Endothelial cell of umbilical vein (primary cell): ENCODE measurements around the gene ANK2. TPM values are rescaled to one million over a fixed set of nuclear protein-coding genes. Genes with fewer than 3 reads are reported as not detected.

Source experiments
- BruUV-seq: library from RNA; stranded (reverse); fragments of 400-500 nt; replicated peaks from 2 replicates; lab custom pipeline; 2021; lab: Mats Ljungman, UMichigan
- CTCF ChIA-PET: fragments of 300-600, 350-600 bp; sonication (Branson Sonifier 250); formaldehyde crosslinking; loops from one replicate; lab custom pipeline; 2021; ENCODE audit warnings: antibody characterized with exemption, inconsistent platforms; lab: Charles Lee
- POLR2A ChIA-PET: fragments of 300-600, 350-600 bp; sonication (Branson Sonifier 250); formaldehyde crosslinking; loops from one replicate; lab custom pipeline; 2021; ENCODE audit warnings: antibody characterized with exemption, inconsistent platforms; lab: Charles Lee
- DNase-seq: peaks from one replicate; pipeline ENCODE4 v3.0.0-alpha.2; 2011; ENCODE audit warnings: low read depth, low spot score
- FAIRE-seq: peaks from 2 replicates; lab custom pipeline; 2011; peaks lifted over from hg19 to GRCh38; lab: Jason Lieb, UNC
- H2AFZ ChIP-seq: 2 replicates; pipeline ENCODE4 v1.6.0; 2012; ENCODE audit warnings: low read depth, low read length, control low read depth, inconsistent platforms
- H3K27ac ChIP-seq: 2 replicates; pipeline ENCODE4 v1.5.1; 2011; ENCODE audit warnings: low read depth, mild to moderate bottlenecking, control low read depth, low read length, moderate library complexity; ENCODE audit not compliant: insufficient read depth
- H3K27me3 ChIP-seq, 2 experiments: 2 replicates each; pipeline versions ENCODE4 v1.6.0 to v1.6.1; 2011; ENCODE audit warnings: low read length in 2 of 2, mixed read lengths in 1 of 2; ENCODE audit not compliant: control insufficient read depth in 2 of 2, insufficient read depth in 2 of 2
- H3K36me3 ChIP-seq, 2 experiments: 2 replicates in 1 of 2; 3 replicates in 1 of 2; pipeline ENCODE4 v1.5.1; 2011; ENCODE audit warnings: low read length in 2 of 2, mild to moderate bottlenecking in 1 of 2, moderate library complexity in 1 of 2; ENCODE audit not compliant: control insufficient read depth in 2 of 2, insufficient read depth in 2 of 2; ENCODE audit errors: extremely low read depth in 1 of 2
- H3K4me1 ChIP-seq: 3 replicates; pipeline ENCODE4 v1.5.1; 2011; ENCODE audit warnings: mild to moderate bottlenecking, low read length; ENCODE audit not compliant: control insufficient read depth, insufficient read depth; ENCODE audit errors: extremely low read depth
- H3K4me2 ChIP-seq: 2 replicates; pipeline ENCODE4 v1.6.1; 2011; ENCODE audit warnings: low read length, control low read depth, mixed read lengths; ENCODE audit not compliant: insufficient read depth
- H3K4me3 ChIP-seq, 3 experiments: fragments of 200-600 bp in 1 of 3; sonication (generic), shearing (Covaris generic) in 1 of 3; replicated peaks in 1 of 3; 2 replicates each; pipeline ENCODE4 v1.5.1; 2011 to 2016; ENCODE audit warnings: control low read depth in 3 of 3, low read length in 3 of 3, mild to moderate bottlenecking in 2 of 3, inconsistent platforms in 1 of 3, low read depth in 1 of 3, moderate library complexity in 1 of 3; ENCODE audit not compliant: insufficient read depth in 1 of 3
- H3K79me2 ChIP-seq: 2 replicates; pipeline ENCODE4 v1.6.0; 2012; ENCODE audit warnings: low read length, inconsistent platforms; ENCODE audit not compliant: control insufficient read depth, insufficient read depth
- H3K9ac ChIP-seq: replicated peaks from 2 replicates; pipeline ENCODE3; 2011; ENCODE audit warnings: low read length, control low read depth; ENCODE audit not compliant: insufficient read depth; ENCODE audit errors: extremely low read depth
- H3K9me1 ChIP-seq: replicated peaks from 3 replicates; pipeline ENCODE4 v1.6.0; 2011; ENCODE audit warnings: mild to moderate bottlenecking, low read length; ENCODE audit not compliant: control insufficient read depth, insufficient read depth; ENCODE audit errors: extremely low read depth
- H3K9me3 ChIP-seq: replicated peaks from 2 replicates; pipeline ENCODE4 v1.5.1; 2012; ENCODE audit warnings: low read length, inconsistent platforms; ENCODE audit not compliant: control insufficient read depth, insufficient read depth
- H4K20me1 ChIP-seq: replicated peaks from 2 replicates; pipeline ENCODE3; 2011; ENCODE audit warnings: mild to moderate bottlenecking, low read length; ENCODE audit not compliant: control insufficient read depth, insufficient read depth; ENCODE audit errors: extremely low read depth
- EZH2 ChIP-seq: IDR thresholded peaks from 2 replicates; pipeline ENCODE4 v1.6.1; 2012; ENCODE audit warnings: borderline replicate concordance, low read depth, mild to moderate bottlenecking, moderate library complexity, low read length, inconsistent platforms; ENCODE audit not compliant: severe bottlenecking
- FOS ChIP-seq: IDR thresholded peaks from 2 replicates; pipeline ENCODE4 v1.6.1; 2011; ENCODE audit warnings: mild to moderate bottlenecking, low read length, moderate library complexity, borderline replicate concordance; ENCODE audit not compliant: insufficient read depth
- GATA2 ChIP-seq: IDR thresholded peaks from 2 replicates; pipeline ENCODE4 v1.7.0; 2011; ENCODE audit warnings: low read depth, mild to moderate bottlenecking, moderate library complexity, mixed read lengths, low read length; ENCODE audit not compliant: insufficient read length, insufficient read depth
- JUN ChIP-seq: IDR thresholded peaks from 2 replicates; pipeline ENCODE4 v1.6.1; 2011; ENCODE audit warnings: borderline replicate concordance, low read depth; ENCODE audit not compliant: insufficient read length, insufficient read depth
- MAX ChIP-seq: IDR thresholded peaks from 2 replicates; pipeline ENCODE4 v1.6.1; 2011; ENCODE audit not compliant: insufficient read depth, insufficient read length
- MYC ChIP-seq: IDR thresholded peaks from one replicate; pipeline ENCODE4 v1.6.1; 2011; ENCODE audit warnings: mild to moderate bottlenecking, low read depth, low read length
- POLR2A ChIP-seq: IDR thresholded peaks from 2 replicates; pipeline ENCODE4 v1.6.1; 2012; ENCODE audit warnings: low read depth, mild to moderate bottlenecking, control low read depth, low read length
- POLR2AphosphoS5 ChIP-seq: IDR thresholded peaks from 2 replicates; pipeline ENCODE4 v1.6.1; 2012; ENCODE audit warnings: low read depth, mild to moderate bottlenecking, control low read depth, low read length, moderate library complexity; ENCODE audit not compliant: insufficient read depth
- dilution Hi-C: fragments of 300-500 bp; cut with MboI; formaldehyde crosslinking; loops from one replicate; pipeline ENCODE4 v1.15.0; 2019; ENCODE audit warnings: low sequenced_read_pairs; ENCODE audit not compliant: extremely low pct_ligation_motif_present
- intact Hi-C: fragments of 100-400 bp; cut with micrococcal nuclease; formaldehyde crosslinking; loops from one replicate; pipeline ENCODE4 v1.10.0; 2022
- polyA plus RNA-seq, 4 experiments: library from polyadenylated mRNA; depleted of rRNA in 3 of 4; stranded (reverse) in 3 of 4; unstranded in 1 of 4; fragments of >200 nt; gene quantifications; 2 replicates each; pipeline versions ENCODE4 v1.2.1 to v1.2.3, GENCODE V29; 2011 to 2012; ENCODE audit warnings: missing spikeins in 1 of 4
- total RNA-seq: library from RNA; stranded (reverse); gene quantifications from 2 replicates; pipeline ENCODE4 v1.2.3, GENCODE V29; 2021
- TF ChIP-seq, protein P1 (sequence below), 2 donors: IDR thresholded peaks; 1 replicate in 1 of 2; 2 replicates in 1 of 2; pipeline ENCODE4 v1.5.1; 2011; ENCODE audit warnings: low read length in 2 of 2, mild to moderate bottlenecking in 2 of 2, moderate library complexity in 2 of 2, control low read depth in 1 of 2, inconsistent platforms in 1 of 2, low read depth in 1 of 2; ENCODE audit not compliant: insufficient read depth in 1 of 2; ENCODE audit errors: extremely low read depth in 1 of 2

ANK2 gene
- total and polyA plus RNA-seq, 2 donors (not counting 3 experiments of a cell fraction or from before 2014, with no cell fraction given): not detected

DNA sequence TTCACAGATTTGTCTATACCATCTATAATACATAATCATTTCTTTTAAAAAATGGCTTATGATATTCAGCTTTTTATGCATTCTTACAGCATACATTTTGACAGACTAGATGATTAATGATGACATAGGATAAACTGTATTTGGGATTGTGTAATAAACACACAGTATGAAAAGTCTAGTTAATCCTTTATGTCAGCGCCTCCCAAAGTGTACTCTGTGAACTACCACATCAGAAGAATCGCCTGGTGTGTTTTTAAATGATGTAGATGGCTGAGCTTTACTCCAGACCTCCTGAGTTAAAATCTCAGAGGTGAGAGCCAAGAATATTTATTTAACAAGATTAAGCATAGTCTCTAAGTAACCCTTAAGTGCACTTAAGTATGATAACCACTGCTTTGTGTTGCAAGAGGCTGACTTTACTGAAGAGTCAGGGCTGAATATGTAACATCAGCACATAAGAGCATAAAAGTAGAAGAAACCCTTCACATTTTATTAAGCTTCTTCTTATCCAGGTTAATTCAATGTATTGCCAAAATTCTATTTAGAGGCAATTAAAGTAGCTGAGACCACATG lies 104.2 kb downstream of the ANK2 start:
- Histone ChIP-seq H4K20me1 (no peaks in the 10 kb centered on the region), H3K4me3 (no peak overlapping the region), H3K4me2 (no peak overlapping the region), H3K9me1 (no peaks in the 10 kb centered on the region), H2AFZ (no peak overlapping the region), H3K79me2 (no peaks in the 10 kb centered on the region), H3K9me3 (no peaks in the 10 kb centered on the region), H3K27me3 (peaks cover 0 to 3% of the 10 kb centered on the region in 2 experiments), H3K27ac (no peak overlapping the region), H3K36me3 (no peaks in the 10 kb centered on the region), H3K4me1 (no peaks in the 10 kb centered on the region), H3K9ac (no peak overlapping the region)
- BruUV-seq: no TSS peak
- FAIRE-seq (no peak), DNase-seq (no peak)
- TF ChIP-seq POLR2AphosphoS5 (no peak), POLR2A (no peak), FOS (no peak), GATA2 (no peak), MAX (no peak), MYC (no peak), EZH2 (no peak)
- ChIA-PET POLR2A (no interaction called here), CTCF (interaction anchor here (0.6 kb wide), 1 partner anchor 11 kb away, joined by 3 read pairs; no protein-coding TSS in a partner anchor)
- intact Hi-C loops: no loop called here
- dilution Hi-C loops: no loop called here

DNA sequence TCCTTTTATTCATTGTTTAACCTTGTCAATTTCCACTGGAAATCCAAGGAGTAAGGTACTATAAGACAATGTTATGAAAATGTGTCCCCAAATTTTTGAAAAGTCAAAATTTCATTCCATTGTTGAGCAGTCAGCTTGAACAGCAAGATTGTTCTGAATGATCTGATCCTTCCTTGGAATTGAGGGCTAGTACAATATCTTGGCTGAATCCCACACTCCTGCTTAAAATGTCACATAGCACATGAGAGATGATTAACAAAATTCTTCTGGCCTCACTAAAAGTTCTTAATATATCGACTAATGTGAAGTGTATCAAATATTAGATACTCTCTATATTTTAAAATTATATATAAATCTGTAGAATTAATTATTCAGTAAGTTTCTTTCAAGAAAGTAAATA lies 104.8 kb downstream of the ANK2 start:
- H3K79me2 ChIP-seq: no peaks in the 10 kb centered on the region
- intact Hi-C loops: no loop called here
- dilution Hi-C loops: no loop called here
- no peaks in the 10 kb centered on the region for H3K4me1 ChIP-seq
- no peak overlapping the region for H3K4me3 ChIP-seq
- FAIRE-seq (no peak), DNase-seq (no peak)
- H3K9ac ChIP-seq: no peak overlapping the region
- H3K9me1 ChIP-seq: no peaks in the 10 kb centered on the region
- H3K36me3 ChIP-seq: no peaks in the 10 kb centered on the region
- no peak overlapping the region for H3K27ac ChIP-seq
- H4K20me1 ChIP-seq: no peaks in the 10 kb centered on the region
- no peaks in the 10 kb centered on the region for H3K9me3 ChIP-seq
- H2AFZ ChIP-seq: no peak overlapping the region
- peaks cover 0 to 3% of the 10 kb centered on the region in 2 experiments for H3K27me3 ChIP-seq
- CTCF ChIA-PET: interaction anchor here (0.6 kb wide), 1 partner anchor 12 kb away, joined by 3 read pairs; no protein-coding TSS in a partner anchor
- no peak overlapping the region for H3K4me2 ChIP-seq
- BruUV-seq: no TSS peak
- TF ChIP-seq EZH2 (no peak), JUN (no peak), GATA2 (no peak), POLR2A (no peak), MYC (no peak)
- TF ChIP-seq, protein P1, sequence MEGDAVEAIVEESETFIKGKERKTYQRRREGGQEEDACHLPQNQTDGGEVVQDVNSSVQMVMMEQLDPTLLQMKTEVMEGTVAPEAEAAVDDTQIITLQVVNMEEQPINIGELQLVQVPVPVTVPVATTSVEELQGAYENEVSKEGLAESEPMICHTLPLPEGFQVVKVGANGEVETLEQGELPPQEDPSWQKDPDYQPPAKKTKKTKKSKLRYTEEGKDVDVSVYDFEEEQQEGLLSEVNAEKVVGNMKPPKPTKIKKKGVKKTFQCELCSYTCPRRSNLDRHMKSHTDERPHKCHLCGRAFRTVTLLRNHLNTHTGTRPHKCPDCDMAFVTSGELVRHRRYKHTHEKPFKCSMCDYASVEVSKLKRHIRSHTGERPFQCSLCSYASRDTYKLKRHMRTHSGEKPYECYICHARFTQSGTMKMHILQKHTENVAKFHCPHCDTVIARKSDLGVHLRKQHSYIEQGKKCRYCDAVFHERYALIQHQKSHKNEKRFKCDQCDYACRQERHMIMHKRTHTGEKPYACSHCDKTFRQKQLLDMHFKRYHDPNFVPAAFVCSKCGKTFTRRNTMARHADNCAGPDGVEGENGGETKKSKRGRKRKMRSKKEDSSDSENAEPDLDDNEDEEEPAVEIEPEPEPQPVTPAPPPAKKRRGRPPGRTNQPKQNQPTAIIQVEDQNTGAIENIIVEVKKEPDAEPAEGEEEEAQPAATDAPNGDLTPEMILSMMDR (IDR thresholded peaks at IDR 0.05; ENCODE audit: extremely low read depth in 1 of 2, insufficient read depth in 1 of 2, low read depth in 1 of 2, low read length in 2 of 2): no peak
- POLR2A ChIA-PET: no interaction called here
